Measurements from ENCODE around the gene TRPM3. TPM values are rescaled to one million over a fixed set of nuclear protein-coding genes. Genes with fewer than 3 reads are reported as not detected.
"Not testable (repeated sequence)": the region's sequence is repeated elsewhere in the genome, so short reads cannot be mapped to it uniquely, and the experiment has no call there.

Gene TRPM3
- total and polyA plus RNA-seq, 7 experiments from 2014 or later: not detected

GRCh38 chr9:70978085-70978484 is 143.3 kb downstream of the TRPM3 start:
- Histone ChIP-seq H3K27ac (ENCODE audit: low read depth, low read length) (no peak overlapping the region), H3K9me3 (ENCODE audit: control insufficient read depth in 2 of 3, low read length in 3 of 3) (no peaks in the 10 kb centered on the region), H3K27me3 (ENCODE audit: control insufficient read depth in 2 of 2, insufficient read depth in 2 of 2, low read length in 2 of 2) (no peaks in the 10 kb centered on the region), H3K4me3 (ENCODE audit: low read length) (no peak overlapping the region), H3K36me3 (ENCODE audit: control insufficient read depth in 2 of 3, insufficient read depth in 3 of 3, low read length in 3 of 3) (no peaks in the 10 kb centered on the region), H3K4me1 (ENCODE audit: control insufficient read depth in 2 of 2, insufficient read depth in 2 of 2, low read length in 2 of 2) (no peaks in the 10 kb centered on the region)
- intact Hi-C loops (cut with micrococcal nuclease): no loop called here
- POLR2A ChIA-PET: no interaction called here
- Mint-ChIP-seq H3K36me3 (peaks cover 0 to under 1% (median 0%) of the 10 kb centered on the region in 5 donors), H3K9me3 (peaks cover 0 to 9% (median 2%) of the 10 kb centered on the region in 11 donors), H3K4me1 (peaks cover 0 to 2% (median 0%) of the 10 kb centered on the region in 7 donors), H3K4me3 (no peak overlapping the region), H3K27ac (no peak overlapping the region), H3K27me3 (peaks cover 0 to 11% (median 0%) of the 10 kb centered on the region in 5 donors)
- CTCF ChIA-PET: no interaction called here
- ATAC-seq: no peak
- no peak for DNase-seq

- peaks cover 0 to 6% (median 0%) of the 10 kb centered on the region in 11 donors for H3K9me3 Mint-ChIP-seq
- H3K27me3 Mint-ChIP-seq: peaks cover 0 to 11% (median 0%) of the 10 kb centered on the region in 5 donors
- DNase-seq (no peak), ATAC-seq (no peak)
- H3K4me3 Mint-ChIP-seq: no peak overlapping the region
- no peaks in the 10 kb centered on the region for H3K9me3 ChIP-seq (ENCODE audit: control insufficient read depth in 2 of 3, low read length in 3 of 3)
- no peaks in the 10 kb centered on the region for H3K4me1 ChIP-seq (ENCODE audit: control insufficient read depth in 2 of 2, insufficient read depth in 2 of 2, low read length in 2 of 2)
- intact Hi-C loops (cut with micrococcal nuclease): no loop called here
- peaks cover 0 to 2% (median 0%) of the 10 kb centered on the region in 7 donors for H3K4me1 Mint-ChIP-seq
- ChIA-PET CTCF (no interaction called here), POLR2A (no interaction called here)
- H3K36me3 ChIP-seq (ENCODE audit: control insufficient read depth in 2 of 3, insufficient read depth in 3 of 3, low read length in 3 of 3): no peaks in the 10 kb centered on the region
- H3K27me3 ChIP-seq (ENCODE audit: control insufficient read depth in 2 of 2, insufficient read depth in 2 of 2, low read length in 2 of 2): no peaks in the 10 kb centered on the region
- no peak overlapping the region for H3K4me3 ChIP-seq (ENCODE audit: low read length)
- no peak overlapping the region for H3K27ac ChIP-seq (ENCODE audit: low read depth, low read length)
- H3K27ac Mint-ChIP-seq: no peak overlapping the region
- H3K36me3 Mint-ChIP-seq: no peaks in the 10 kb centered on the region
These were observed 145.6 kb downstream of the TRPM3 start for GRCh38 chr9:70975821-70976220.

- H3K4me1 ChIP-seq (ENCODE audit: control insufficient read depth in 2 of 2, insufficient read depth in 2 of 2, low read length in 2 of 2): no peaks in the 10 kb centered on the region
- peaks cover 0 to 3% (median 0%) of the 10 kb centered on the region in 11 donors for H3K9me3 Mint-ChIP-seq
- DNase-seq: no peak
- no peaks in the 10 kb centered on the region for H3K9me3 ChIP-seq (ENCODE audit: control insufficient read depth in 2 of 3, low read length in 3 of 3)
- H3K36me3 ChIP-seq (ENCODE audit: control insufficient read depth in 2 of 3, insufficient read depth in 3 of 3, low read length in 3 of 3): no peaks in the 10 kb centered on the region
- no peak overlapping the region for H3K27ac Mint-ChIP-seq
- H3K27me3 ChIP-seq (ENCODE audit: control insufficient read depth in 2 of 2, insufficient read depth in 2 of 2, low read length in 2 of 2): no peaks in the 10 kb centered on the region
- H3K4me1 Mint-ChIP-seq: no peaks in the 10 kb centered on the region
- H3K4me3 Mint-ChIP-seq: no peak overlapping the region
- H3K27me3 Mint-ChIP-seq: peaks cover 0 to 7% (median 4%) of the 10 kb centered on the region in 5 donors
- H3K27ac ChIP-seq (ENCODE audit: low read depth, low read length): no peak overlapping the region
- H3K4me3 ChIP-seq (ENCODE audit: low read length): no peak overlapping the region
- no peak for ATAC-seq
- ChIA-PET POLR2A (no interaction called here), CTCF (no interaction called here)
- intact Hi-C loops (cut with micrococcal nuclease): no loop called here
- H3K36me3 Mint-ChIP-seq: no peaks in the 10 kb centered on the region
These were observed 149.7 kb downstream of the TRPM3 start for GRCh38 chr9:70971723-70972122.

GRCh38 chr9:70966380-70966779 is 155.0 kb downstream of the TRPM3 start:
- H3K4me3 Mint-ChIP-seq; H3K27ac ChIP-seq (ENCODE audit: low read depth, low read length); intact Hi-C loops (cut with micrococcal nuclease); ATAC-seq; H3K36me3 Mint-ChIP-seq; H3K36me3 ChIP-seq (ENCODE audit: control insufficient read depth in 2 of 3, insufficient read depth in 3 of 3, low read length in 3 of 3); POLR2A ChIA-PET; H3K4me1 ChIP-seq (ENCODE audit: control insufficient read depth in 2 of 2, insufficient read depth in 2 of 2, low read length in 2 of 2); H3K9me3 Mint-ChIP-seq; H3K27me3 ChIP-seq (ENCODE audit: control insufficient read depth in 2 of 2, insufficient read depth in 2 of 2, low read length in 2 of 2); H3K4me3 ChIP-seq (ENCODE audit: low read length); DNase-seq; H3K9me3 ChIP-seq (ENCODE audit: control insufficient read depth in 2 of 3, low read length in 3 of 3); CTCF ChIA-PET; H3K4me1 Mint-ChIP-seq; H3K27ac Mint-ChIP-seq: not testable (repeated sequence)
- H3K27me3 Mint-ChIP-seq: peaks cover 0 to 12% (median 4%) of the 10 kb centered on the region in 5 donors

GRCh38 chr9:70964861-70965260 is 156.6 kb downstream of the TRPM3 start:
- no peak for ATAC-seq
- Histone ChIP-seq H3K4me1 (ENCODE audit: control insufficient read depth in 2 of 2, insufficient read depth in 2 of 2, low read length in 2 of 2) (no peaks in the 10 kb centered on the region), H3K27me3 (ENCODE audit: control insufficient read depth in 2 of 2, insufficient read depth in 2 of 2, low read length in 2 of 2) (no peaks in the 10 kb centered on the region), H3K36me3 (ENCODE audit: control insufficient read depth in 2 of 3, insufficient read depth in 3 of 3, low read length in 3 of 3) (no peaks in the 10 kb centered on the region), H3K27ac (ENCODE audit: low read depth, low read length) (no peak overlapping the region), H3K4me3 (ENCODE audit: low read length) (no peak overlapping the region), H3K9me3 (ENCODE audit: control insufficient read depth in 2 of 3, low read length in 3 of 3) (no peaks in the 10 kb centered on the region)
- Mint-ChIP-seq H3K4me3 (no peak overlapping the region), H3K9me3 (peaks cover 0 to 5% (median 0%) of the 10 kb centered on the region in 11 donors), H3K27me3 (peaks cover 0 to 18% (median 4%) of the 10 kb centered on the region in 5 donors), H3K27ac (no peak overlapping the region), H3K4me1 (no peaks in the 10 kb centered on the region), H3K36me3 (no peaks in the 10 kb centered on the region)
- CTCF ChIA-PET: no interaction called here
- POLR2A ChIA-PET: no interaction called here
- no peak for DNase-seq
- intact Hi-C loops (cut with micrococcal nuclease): no loop called here

- Mint-ChIP-seq H3K27me3 (peaks cover 0 to 21% (median 0%) of the 10 kb centered on the region in 5 donors), H3K4me3 (no peak overlapping the region), H3K9me3 (peaks cover 0 to 8% (median 0%) of the 10 kb centered on the region in 11 donors), H3K27ac (no peak overlapping the region), H3K4me1 (no peaks in the 10 kb centered on the region), H3K36me3 (no peaks in the 10 kb centered on the region)
- ATAC-seq (no peak), DNase-seq (no peak)
- ChIA-PET CTCF (no interaction called here), POLR2A (no interaction called here)
- no peak overlapping the region for H3K27ac ChIP-seq (ENCODE audit: low read depth, low read length)
- H3K36me3 ChIP-seq (ENCODE audit: control insufficient read depth in 2 of 3, insufficient read depth in 3 of 3, low read length in 3 of 3): no peaks in the 10 kb centered on the region
- no peaks in the 10 kb centered on the region for H3K9me3 ChIP-seq (ENCODE audit: control insufficient read depth in 2 of 3, low read length in 3 of 3)
- intact Hi-C loops (cut with micrococcal nuclease): no loop called here
- no peaks in the 10 kb centered on the region for H3K4me1 ChIP-seq (ENCODE audit: control insufficient read depth in 2 of 2, insufficient read depth in 2 of 2, low read length in 2 of 2)
- no peak overlapping the region for H3K4me3 ChIP-seq (ENCODE audit: low read length)
- no peaks in the 10 kb centered on the region for H3K27me3 ChIP-seq (ENCODE audit: control insufficient read depth in 2 of 2, insufficient read depth in 2 of 2, low read length in 2 of 2)
These were observed 157.9 kb downstream of the TRPM3 start for GRCh38 chr9:70963554-70963953.

- Histone ChIP-seq H3K27me3 (ENCODE audit: control insufficient read depth in 2 of 2, insufficient read depth in 2 of 2, low read length in 2 of 2) (no peaks in the 10 kb centered on the region), H3K36me3 (ENCODE audit: control insufficient read depth in 2 of 3, insufficient read depth in 3 of 3, low read length in 3 of 3) (no peaks in the 10 kb centered on the region), H3K4me1 (ENCODE audit: control insufficient read depth in 2 of 2, insufficient read depth in 2 of 2, low read length in 2 of 2) (no peaks in the 10 kb centered on the region), H3K4me3 (ENCODE audit: low read length) (no peak overlapping the region), H3K9me3 (ENCODE audit: control insufficient read depth in 2 of 3, low read length in 3 of 3) (no peaks in the 10 kb centered on the region), H3K27ac (ENCODE audit: low read depth, low read length) (no peak overlapping the region)
- Mint-ChIP-seq H3K4me3 (no peak overlapping the region), H3K4me1 (no peaks in the 10 kb centered on the region), H3K27me3 (peaks cover 0 to 15% (median 0%) of the 10 kb centered on the region in 5 donors), H3K9me3 (peaks cover 0 to 8% (median 0%) of the 10 kb centered on the region in 11 donors), H3K36me3 (no peaks in the 10 kb centered on the region), H3K27ac (no peak overlapping the region)
- POLR2A ChIA-PET: no interaction called here
- ATAC-seq (no peak), DNase-seq (no peak)
- CTCF ChIA-PET: no interaction called here
- intact Hi-C loops (cut with micrococcal nuclease): no loop called here
These were observed 158.5 kb downstream of the TRPM3 start for GRCh38 chr9:70962761-70963440.
